Fibroblast of lung (primary cell): ENCODE data around the gene RSAD1. TPM values are rescaled to one million over a fixed set of nuclear protein-coding genes. Genes with fewer than 3 reads are reported as not detected.

Source experiments
- DNase-seq, 2 donors: peaks; one replicate each; pipeline versions ENCODE4 v3.0.0 to v3.0.0-alpha.2; 2010; ENCODE audit warnings: low read depth in 2 of 2
- H2AFZ ChIP-seq: 2 replicates; pipeline ENCODE4 v1.5.1; 2012; ENCODE audit warnings: low read length, control low read depth, inconsistent platforms
- H3K27ac ChIP-seq: 2 replicates; pipeline ENCODE4 v1.5.1; 2011; ENCODE audit warnings: low read length, control low read depth; ENCODE audit not compliant: insufficient read depth
- H3K27me3 ChIP-seq: 2 replicates; pipeline ENCODE4 v1.5.1; 2011; ENCODE audit warnings: mild to moderate bottlenecking, low read length; ENCODE audit not compliant: control insufficient read depth, insufficient read depth
- H3K36me3 ChIP-seq: 2 replicates; pipeline ENCODE4 v1.5.1; 2011; ENCODE audit warnings: low read length; ENCODE audit not compliant: control insufficient read depth, insufficient read depth
- H3K4me1 ChIP-seq: 2 replicates; pipeline ENCODE4 v1.5.1; 2011; ENCODE audit warnings: low read length; ENCODE audit not compliant: control insufficient read depth, insufficient read depth; ENCODE audit errors: extremely low read depth
- H3K4me2 ChIP-seq: 2 replicates; pipeline ENCODE4 v1.5.1; 2011; ENCODE audit warnings: low read length, control low read depth; ENCODE audit not compliant: insufficient read depth; ENCODE audit errors: extremely low read depth
- H3K4me3 ChIP-seq, 4 experiments: fragments of 200-600 bp in 1 of 4; sonication (generic) in 1 of 4; replicated peaks in 1 of 4; 2 replicates each; pipeline ENCODE4 v1.5.1; 2011 to 2016; ENCODE audit warnings: low read length in 4 of 4, low read depth in 3 of 4, mild to moderate bottlenecking in 3 of 4, control low read depth in 2 of 4, inconsistent platforms in 1 of 4, mixed read lengths in 1 of 4; ENCODE audit not compliant: insufficient read depth in 1 of 4; ENCODE audit errors: control extremely low read depth in 1 of 4
- H3K79me2 ChIP-seq: 2 replicates; pipeline ENCODE4 v1.5.1; 2012; ENCODE audit warnings: mild to moderate bottlenecking, low read length, inconsistent platforms; ENCODE audit not compliant: control insufficient read depth, insufficient read depth
- H3K9ac ChIP-seq: 2 replicates; pipeline ENCODE4 v1.5.1; 2011; ENCODE audit warnings: mild to moderate bottlenecking, low read length, control low read depth; ENCODE audit not compliant: insufficient read depth
- H3K9me3 ChIP-seq: 2 replicates; pipeline ENCODE4 v1.5.1; 2012; ENCODE audit warnings: low read depth, low read length; ENCODE audit not compliant: control insufficient read depth, insufficient read depth
- H4K20me1 ChIP-seq: 2 replicates; pipeline ENCODE4 v1.5.1; 2011; ENCODE audit warnings: low read length; ENCODE audit not compliant: control insufficient read depth, insufficient read depth; ENCODE audit errors: extremely low read depth
- EZH2 ChIP-seq: IDR thresholded peaks from 2 replicates; pipeline ENCODE4 v1.5.1; 2012; ENCODE audit warnings: low read length, control low read depth, mild to moderate bottlenecking; ENCODE audit errors: missing control alignments
- polyA plus RNA-seq, 2 donors: library from polyadenylated mRNA; depleted of rRNA in 1 of 2; stranded (reverse) in 1 of 2; unstranded in 1 of 2; fragments of >200 nt; gene quantifications; 2 replicates each; pipeline ENCODE4 v1.2.1, GENCODE V29; 2011 to 2012; ENCODE audit warnings: missing spikeins in 1 of 2
- total RNA-seq: library from RNA; depleted of rRNA; stranded (reverse); fragments of >200 nt; gene quantifications from 2 replicates; pipeline ENCODE4 v1.2.1, GENCODE V29; 2014
- TF ChIP-seq, protein P1 (sequence below), 2 donors: IDR thresholded peaks in 1 of 2; conservative IDR thresholded peaks in 1 of 2; 1 replicate in 1 of 2; 2 replicates in 1 of 2; pipeline ENCODE4 v1.5.1; 2011 to 2012; ENCODE audit warnings: low read length in 2 of 2, control low read depth in 1 of 2, inconsistent platforms in 1 of 2, low read depth in 1 of 2, mild to moderate bottlenecking in 1 of 2

Gene RSAD1
- total and polyA plus RNA-seq, 2 donors (not counting 1 experiment from before 2014, with no cell fraction given), result 12.5 to 28.4 TPM

DNA sequence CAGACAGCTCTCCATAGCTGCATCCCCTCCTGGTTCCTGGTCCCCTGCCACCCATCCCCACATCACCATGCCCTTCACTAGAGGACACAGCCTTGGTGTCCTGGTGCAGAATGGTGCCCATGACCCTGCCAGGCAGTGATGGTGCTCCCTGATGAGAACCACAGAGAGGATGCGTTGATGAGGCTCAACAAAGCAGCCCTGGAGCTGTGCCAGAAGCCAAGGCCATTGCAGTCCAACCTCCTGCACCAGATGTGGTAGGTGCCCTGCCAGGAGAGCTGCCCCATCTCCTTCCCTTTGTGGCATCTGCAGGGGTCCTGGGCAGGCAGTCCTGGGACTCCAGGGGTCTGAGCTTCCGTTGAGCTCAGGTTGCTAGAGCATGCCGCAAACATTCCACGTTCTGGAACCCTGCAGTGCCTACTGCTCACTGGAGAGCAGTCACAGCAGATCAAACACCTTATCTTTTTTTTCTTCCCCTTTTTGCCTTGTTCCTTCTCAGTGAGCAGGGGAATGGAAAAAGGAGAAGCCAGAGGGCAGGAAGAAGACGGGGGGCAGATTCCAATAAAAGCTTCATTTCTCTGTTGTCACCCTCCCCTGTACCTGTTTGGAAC, 48.6 kb downstream of the RSAD1 start:
- H4K20me1 ChIP-seq, result no peaks in the 10 kb centered on the region
- no peak overlapping the region for H3K4me2 ChIP-seq
- H3K4me3 ChIP-seq, result no peak overlapping the region
- H3K27ac ChIP-seq, result no peak overlapping the region
- H3K4me1 ChIP-seq, result no peaks in the 10 kb centered on the region
- H3K9me3 ChIP-seq, result no peaks in the 10 kb centered on the region
- no peak for DNase-seq
- peaks cover 27% of the 10 kb centered on the region for H3K27me3 ChIP-seq
- H3K79me2 ChIP-seq, result no peaks in the 10 kb centered on the region
- H3K9ac ChIP-seq, result no peak overlapping the region
- no peak for TF ChIP-seq EZH2
- TF ChIP-seq, protein P1, sequence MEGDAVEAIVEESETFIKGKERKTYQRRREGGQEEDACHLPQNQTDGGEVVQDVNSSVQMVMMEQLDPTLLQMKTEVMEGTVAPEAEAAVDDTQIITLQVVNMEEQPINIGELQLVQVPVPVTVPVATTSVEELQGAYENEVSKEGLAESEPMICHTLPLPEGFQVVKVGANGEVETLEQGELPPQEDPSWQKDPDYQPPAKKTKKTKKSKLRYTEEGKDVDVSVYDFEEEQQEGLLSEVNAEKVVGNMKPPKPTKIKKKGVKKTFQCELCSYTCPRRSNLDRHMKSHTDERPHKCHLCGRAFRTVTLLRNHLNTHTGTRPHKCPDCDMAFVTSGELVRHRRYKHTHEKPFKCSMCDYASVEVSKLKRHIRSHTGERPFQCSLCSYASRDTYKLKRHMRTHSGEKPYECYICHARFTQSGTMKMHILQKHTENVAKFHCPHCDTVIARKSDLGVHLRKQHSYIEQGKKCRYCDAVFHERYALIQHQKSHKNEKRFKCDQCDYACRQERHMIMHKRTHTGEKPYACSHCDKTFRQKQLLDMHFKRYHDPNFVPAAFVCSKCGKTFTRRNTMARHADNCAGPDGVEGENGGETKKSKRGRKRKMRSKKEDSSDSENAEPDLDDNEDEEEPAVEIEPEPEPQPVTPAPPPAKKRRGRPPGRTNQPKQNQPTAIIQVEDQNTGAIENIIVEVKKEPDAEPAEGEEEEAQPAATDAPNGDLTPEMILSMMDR (conservative IDR thresholded peaks at IDR 0.05 in 1 of 2, IDR thresholded peaks at IDR 0.05 in 1 of 2; ENCODE audit: low read depth in 1 of 2, low read length in 2 of 2), result no peak
- no peaks in the 10 kb centered on the region for H3K36me3 ChIP-seq
- H2AFZ ChIP-seq, result no peak overlapping the region

DNA sequence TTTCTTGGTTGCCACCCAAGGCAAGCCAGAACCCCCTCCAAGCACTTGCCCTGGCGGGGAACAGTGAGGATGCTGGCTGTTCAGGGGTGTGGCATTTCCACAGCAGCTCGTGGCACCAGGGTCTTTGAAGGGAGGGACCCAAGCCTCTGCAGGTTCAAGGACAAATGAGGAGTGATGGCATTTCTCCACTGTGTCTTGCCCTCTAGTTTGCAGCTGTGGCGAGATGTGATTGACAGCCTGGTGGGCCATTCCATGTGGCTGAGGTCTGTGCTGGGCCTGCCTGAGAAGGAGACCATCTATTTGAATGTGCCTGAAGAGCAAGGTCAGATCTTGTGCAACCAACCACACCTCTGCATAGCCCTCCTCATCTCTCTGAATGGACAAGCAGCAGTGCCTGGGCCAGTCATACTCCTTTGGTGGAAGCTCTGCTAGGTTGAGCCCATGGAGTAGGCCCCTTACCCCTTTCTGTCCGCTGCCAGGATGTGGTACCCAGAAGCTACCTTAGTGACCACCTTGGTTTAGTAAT, 49.4 kb downstream of the RSAD1 start:
- Histone ChIP-seq H4K20me1 (no peaks in the 10 kb centered on the region), H2AFZ (no peak overlapping the region), H3K9me3 (no peaks in the 10 kb centered on the region), H3K27me3 (peaks cover 33% of the 10 kb centered on the region), H3K79me2 (no peaks in the 10 kb centered on the region), H3K4me1 (no peaks in the 10 kb centered on the region), H3K27ac (no peak overlapping the region), H3K36me3 (no peaks in the 10 kb centered on the region), H3K4me2 (no peak overlapping the region), H3K9ac (no peak overlapping the region), H3K4me3 (no peak overlapping the region)
- TF ChIP-seq, protein P1 (conservative IDR thresholded peaks at IDR 0.05 in 1 of 2, IDR thresholded peaks at IDR 0.05 in 1 of 2; ENCODE audit: low read depth in 1 of 2, low read length in 2 of 2), result no peak
- no peak for TF ChIP-seq EZH2
- no peak for DNase-seq

DNA sequence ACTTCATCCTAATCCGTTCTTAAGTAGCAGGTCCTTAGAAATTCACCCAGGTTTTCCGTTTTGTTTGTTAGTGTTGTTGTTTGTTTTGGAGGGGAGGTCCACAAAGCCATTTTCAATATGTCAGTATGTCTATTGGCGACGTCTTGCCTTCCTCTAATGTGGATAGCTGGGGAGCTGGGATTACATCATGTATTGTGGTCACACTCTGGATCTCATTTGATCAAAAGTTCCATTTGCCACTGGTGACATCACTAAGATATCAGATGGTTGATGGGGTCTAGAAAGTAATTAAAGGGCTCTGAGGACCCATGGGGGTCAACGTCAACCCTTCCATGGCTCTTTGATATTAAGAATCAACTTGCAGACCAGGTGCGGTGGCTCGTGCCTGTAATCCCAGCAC, 51.2 kb downstream of the RSAD1 start:
- Histone ChIP-seq H3K9ac (no peak overlapping the region), H3K36me3 (no peaks in the 10 kb centered on the region), H3K9me3 (no peaks in the 10 kb centered on the region), H4K20me1 (no peaks in the 10 kb centered on the region), H3K4me2 (no peak overlapping the region), H3K4me1 (no peaks in the 10 kb centered on the region), H3K27ac (no peak overlapping the region), H3K79me2 (no peaks in the 10 kb centered on the region), H2AFZ (no peak overlapping the region), H3K27me3 (peaks cover 35% of the 10 kb centered on the region), H3K4me3 (no peak overlapping the region)
- no peak for TF ChIP-seq EZH2
- TF ChIP-seq, protein P1 (conservative IDR thresholded peaks at IDR 0.05 in 1 of 2, IDR thresholded peaks at IDR 0.05 in 1 of 2; ENCODE audit: low read depth in 1 of 2, low read length in 2 of 2), result no peak
- DNase-seq, result no peak
